HCT116 (cell line): ENCODE measurements around the gene SETD6. TPM values are rescaled to one million over a fixed set of nuclear protein-coding genes. Genes with fewer than 3 reads are reported as not detected.

Experiments used
- ATAC-seq: fragments of 200-7000 bp; cut with Tn5 transposase; 2 replicates; pipeline ENCODE4 v1.9.1; 2020; ENCODE audit warnings: mild to moderate bottlenecking, moderate library complexity
- BruUV-seq: library from RNA; stranded (reverse); fragments of 400-500 nt; replicated peaks from 2 replicates; lab custom pipeline; 2021; lab: Mats Ljungman, UMichigan
- CTCF ChIA-PET: fragments of 300-600 bp; sonication (Branson Sonifier 250); formaldehyde crosslinking; loops from one replicate; lab custom pipeline; 2021; ENCODE audit warnings: antibody characterized with exemption; lab: Charles Lee
- POLR2A ChIA-PET: fragments of 300-600, 350-600 bp; sonication (Branson Sonifier 250); formaldehyde crosslinking; loops from one replicate; lab custom pipeline; 2021; ENCODE audit warnings: antibody characterized with exemption; lab: Charles Lee
- RAD21 ChIA-PET, 2 experiments: fragments of 300-600 bp; sonication (Branson Sonifier 250); formaldehyde crosslinking; loops; one replicate each; lab custom pipeline; 2023; ENCODE audit warnings: low total read pairs in 2 of 2; ENCODE audit not compliant: uncharacterized antibody in 2 of 2, unreplicated experiment in 2 of 2, low non-redundant PET in 1 of 2; lab: Charles Lee
- DNase-seq: peaks from one replicate; pipeline ENCODE4 v3.0.0-alpha.2; 2010; ENCODE audit warnings: low read depth, low spot score
- H2AFZ ChIP-seq: fragments of 200-600 bp; shearing (Covaris generic), sonication (generic); 2 replicates; pipeline ENCODE4 v1.6.1; 2017; ENCODE audit warnings: low read depth, mixed run types, mixed read lengths, antibody characterized with exemption, low read length; ENCODE audit not compliant: poor library complexity, severe bottlenecking
- H3K27ac ChIP-seq: 2 replicates; pipeline ENCODE4 v1.5.1; 2012; ENCODE audit warnings: low read depth, low read length
- H3K27me3 ChIP-seq: fragments of 200-600 bp; sonication (generic); 2 replicates; pipeline ENCODE4 v1.6.1; 2016; ENCODE audit warnings: mixed run types, low read length, mixed read lengths; ENCODE audit not compliant: insufficient read depth
- H3K36me3 ChIP-seq, 2 experiments: fragments of 200-500 bp in 1 of 2; fragments of 200-600 bp in 1 of 2; sonication (Bioruptor generic) in 1 of 2; sonication (generic) in 1 of 2; 2 replicates each; pipeline versions ENCODE4 v1.5.1 to v1.6.1; 2014 to 2016; ENCODE audit warnings: low read length in 2 of 2, inconsistent platforms in 1 of 2, mixed read lengths in 1 of 2, mixed run types in 1 of 2; ENCODE audit not compliant: insufficient read depth in 2 of 2, control insufficient read depth in 1 of 2
- H3K4me1 ChIP-seq, 2 experiments: fragments of 200-600 bp in 1 of 2; sonication (generic) in 1 of 2; 2 replicates each; pipeline versions ENCODE4 v1.5.1 to v1.6.1; 2012 to 2017; ENCODE audit warnings: low read length in 2 of 2, inconsistent platforms in 1 of 2, mild to moderate bottlenecking in 1 of 2, mixed read lengths in 1 of 2, mixed run types in 1 of 2, moderate library complexity in 1 of 2; ENCODE audit not compliant: insufficient read depth in 2 of 2, control insufficient read depth in 1 of 2
- H3K4me2 ChIP-seq: fragments of 200-600 bp; sonication (generic); 2 replicates; pipeline ENCODE4 v1.6.1; 2017; ENCODE audit warnings: mixed run types, low read length, mixed read lengths
- H3K4me3 ChIP-seq, 2 experiments: fragments of 200-600 bp in 1 of 2; sonication (generic) in 1 of 2; replicated peaks in 1 of 2; 2 replicates each; pipeline ENCODE4 v1.5.1; 2011 to 2016; ENCODE audit warnings: low read length in 2 of 2, control low read depth in 1 of 2, low read depth in 1 of 2, mild to moderate bottlenecking in 1 of 2, mixed read lengths in 1 of 2, mixed run types in 1 of 2
- H3K79me2 ChIP-seq: fragments of 200-600 bp; sonication (generic); 2 replicates; pipeline ENCODE4 v1.6.1; 2017; ENCODE audit warnings: mild to moderate bottlenecking, mixed run types, low read length, moderate library complexity, mixed read lengths; ENCODE audit not compliant: insufficient read depth
- H3K9ac ChIP-seq: fragments of 200-600 bp; sonication (generic); 2 replicates; pipeline ENCODE4 v1.6.1; 2016; ENCODE audit warnings: low read length, mixed read lengths
- H3K9me2 ChIP-seq: fragments of 200-600 bp; sonication (generic), shearing (Covaris generic); 2 replicates; pipeline ENCODE4 v1.6.1; 2017; ENCODE audit warnings: mixed run types, mild to moderate bottlenecking, moderate library complexity; ENCODE audit not compliant: insufficient read depth
- H3K9me3 ChIP-seq, 2 experiments: fragments of 200-500 bp in 1 of 2; fragments of 200-600 bp in 1 of 2; sonication (Bioruptor generic) in 1 of 2; sonication (generic) in 1 of 2; 2 replicates each; pipeline ENCODE4 v1.6.1; 2014 to 2017; ENCODE audit warnings: low read length in 2 of 2, mixed read lengths in 2 of 2, inconsistent platforms in 1 of 2, low read depth in 1 of 2, mild to moderate bottlenecking in 1 of 2, mixed run types in 1 of 2, moderate library complexity in 1 of 2; ENCODE audit not compliant: control insufficient read depth in 1 of 2, insufficient read depth in 1 of 2
- H4K20me1 ChIP-seq: fragments of 200-600 bp; sonication (generic), shearing (Covaris generic); 2 replicates; pipeline ENCODE4 v1.6.1; 2017; ENCODE audit warnings: mixed run types, mild to moderate bottlenecking, moderate library complexity; ENCODE audit not compliant: insufficient read depth
- ELF1 ChIP-seq: IDR thresholded peaks from 2 replicates; pipeline ENCODE4 v1.6.1; 2012; ENCODE audit warnings: low read depth, borderline replicate concordance
- EZH2phosphoT487 ChIP-seq: fragments of 200-600 bp; IDR thresholded peaks from 2 replicates; pipeline ENCODE4 v1.6.1; 2018; ENCODE audit warnings: antibody characterized with exemption, borderline replicate concordance
- MAX ChIP-seq: IDR thresholded peaks from 2 replicates; pipeline ENCODE4 v1.6.1; 2012
- POLR2A ChIP-seq: IDR thresholded peaks from 2 replicates; pipeline ENCODE4 v1.7.0; 2011; ENCODE audit warnings: borderline replicate concordance; ENCODE audit not compliant: insufficient read depth, insufficient read length; ENCODE audit errors: extremely low read depth
- SP1 ChIP-seq: IDR thresholded peaks from 2 replicates; pipeline ENCODE4 v1.6.1; 2012; ENCODE audit warnings: low read depth
- SRF ChIP-seq: IDR thresholded peaks from 2 replicates; pipeline ENCODE4 v1.6.1; 2012; ENCODE audit warnings: low read depth
- ZBTB33 ChIP-seq: IDR thresholded peaks from 2 replicates; pipeline ENCODE4 v1.6.1; 2011; ENCODE audit warnings: mild to moderate bottlenecking, low read length, moderate library complexity; ENCODE audit not compliant: insufficient replicate concordance; ENCODE audit errors: extremely low read depth
- ZFX ChIP-seq: fragments of 450-650 bp; IDR thresholded peaks from 2 replicates; pipeline ENCODE4 v1.6.1; 2017
- ZNF274 ChIP-seq: fragments of 200-500 bp; sonication (Bioruptor generic); IDR thresholded peaks from 2 replicates; pipeline ENCODE4 v1.6.1; 2014; ENCODE audit warnings: mild to moderate bottlenecking, low read depth, low read length, inconsistent platforms
- intact Hi-C: fragments of 100-400 bp; cut with micrococcal nuclease; formaldehyde crosslinking; loops from 2 replicates; pipeline ENCODE4 v1.10.0; 2022
- total RNA-seq: library from RNA; stranded (reverse); gene quantifications from one replicate; pipeline ENCODE4 v1.2.1, GENCODE V29; 2021; ENCODE audit not compliant: unreplicated experiment

The SETD6 gene
- total RNA-seq, 1 experiment from 2014 or later = 26.6 TPM

- Histone ChIP-seq H3K9me3 (no peaks in the 10 kb centered on the region), H3K9me2 (no peaks in the 10 kb centered on the region), H4K20me1 (no peaks in the 10 kb centered on the region), H3K27me3 (no peaks in the 10 kb centered on the region), H3K9ac (no peak overlapping the region), H3K79me2 (no peaks in the 10 kb centered on the region), H3K27ac (no peak overlapping the region), H3K36me3 (no peaks in the 10 kb centered on the region), H2AFZ (no peak overlapping the region), H3K4me2 (no peak overlapping the region), H3K4me1 (peaks cover 4 to 42% of the 10 kb centered on the region in 2 experiments; a peak in 3 of 4 replicates), H3K4me3 (no peak overlapping the region)
- ChIA-PET CTCF (interaction anchor here (1.4 kb wide), 1 partner anchor 13 kb away, joined by 3 read pairs; no protein-coding TSS in a partner anchor), POLR2A (interaction anchor here (1.6 kb wide), 1 partner anchor 161 kb away, joined by 4 read pairs; no protein-coding TSS in a partner anchor), RAD21 (no interaction called here)
- no TSS peak for BruUV-seq
- DNase-seq (no peak), ATAC-seq (no peak)
- intact Hi-C loops = loop anchor here (5.0 kb wide), 1 partner anchor 164 kb away; no protein-coding TSS in a partner anchor
- TF ChIP-seq ELF1 (no peak), ZNF274 (no peak), POLR2A (no peak), SP1 (no peak), ZBTB33 (no peak), EZH2phosphoT487 (no peak), ZFX (no peak), SRF (no peak), MAX (no peak)
These were observed 17.4 kb upstream of the SETD6 start for GRCh38 chr16:58497935-58498334.
